A204.1 (cell line): ENCODE data around the gene SLC9A5.

Source experiments
- FAIRE-seq: peaks from 2 replicates; lab custom pipeline; 2012; peaks lifted over from hg19 to GRCh38; lab: Jason Lieb, UNC

The SLC9A5 gene, protein sequence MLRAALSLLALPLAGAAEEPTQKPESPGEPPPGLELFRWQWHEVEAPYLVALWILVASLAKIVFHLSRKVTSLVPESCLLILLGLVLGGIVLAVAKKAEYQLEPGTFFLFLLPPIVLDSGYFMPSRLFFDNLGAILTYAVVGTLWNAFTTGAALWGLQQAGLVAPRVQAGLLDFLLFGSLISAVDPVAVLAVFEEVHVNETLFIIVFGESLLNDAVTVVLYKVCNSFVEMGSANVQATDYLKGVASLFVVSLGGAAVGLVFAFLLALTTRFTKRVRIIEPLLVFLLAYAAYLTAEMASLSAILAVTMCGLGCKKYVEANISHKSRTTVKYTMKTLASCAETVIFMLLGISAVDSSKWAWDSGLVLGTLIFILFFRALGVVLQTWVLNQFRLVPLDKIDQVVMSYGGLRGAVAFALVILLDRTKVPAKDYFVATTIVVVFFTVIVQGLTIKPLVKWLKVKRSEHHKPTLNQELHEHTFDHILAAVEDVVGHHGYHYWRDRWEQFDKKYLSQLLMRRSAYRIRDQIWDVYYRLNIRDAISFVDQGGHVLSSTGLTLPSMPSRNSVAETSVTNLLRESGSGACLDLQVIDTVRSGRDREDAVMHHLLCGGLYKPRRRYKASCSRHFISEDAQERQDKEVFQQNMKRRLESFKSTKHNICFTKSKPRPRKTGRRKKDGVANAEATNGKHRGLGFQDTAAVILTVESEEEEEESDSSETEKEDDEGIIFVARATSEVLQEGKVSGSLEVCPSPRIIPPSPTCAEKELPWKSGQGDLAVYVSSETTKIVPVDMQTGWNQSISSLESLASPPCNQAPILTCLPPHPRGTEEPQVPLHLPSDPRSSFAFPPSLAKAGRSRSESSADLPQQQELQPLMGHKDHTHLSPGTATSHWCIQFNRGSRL

DNA sequence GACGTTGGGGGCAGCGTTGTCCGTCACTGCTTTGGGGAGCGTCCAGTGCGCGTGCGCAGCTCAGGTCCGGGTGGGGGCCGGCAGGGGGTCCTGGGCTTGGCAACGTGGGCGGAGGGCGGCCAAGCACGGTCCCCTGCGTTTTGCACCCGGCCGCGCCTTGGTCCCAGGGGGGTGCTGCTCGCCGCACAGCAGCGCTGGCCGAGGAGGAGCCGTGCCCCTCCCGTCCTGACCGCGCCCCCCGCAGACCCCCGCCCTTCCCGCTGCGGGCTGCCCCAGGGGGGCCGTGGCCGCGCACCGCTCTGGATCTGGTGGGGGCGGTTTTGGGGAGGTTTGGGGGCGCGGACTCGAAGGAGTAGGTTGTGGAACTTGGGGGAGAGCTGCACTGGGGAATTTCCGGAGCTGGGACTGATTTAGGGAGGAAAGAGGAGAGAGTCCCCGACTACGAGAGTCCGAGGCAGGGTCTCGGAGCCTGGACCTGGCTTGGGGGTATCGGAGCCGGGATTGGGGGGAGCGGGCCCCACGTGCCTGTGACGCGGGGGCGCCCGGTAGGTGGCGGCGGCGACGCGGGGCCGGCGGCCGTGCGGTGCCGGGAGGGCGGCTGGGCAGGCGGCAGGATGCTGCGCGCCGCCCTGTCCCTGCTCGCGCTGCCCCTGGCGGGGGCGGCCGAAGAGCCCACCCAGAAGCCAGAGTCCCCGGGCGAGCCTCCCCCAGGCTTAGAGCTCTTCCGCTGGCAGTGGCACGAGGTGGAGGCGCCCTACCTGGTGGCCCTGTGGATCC is at the start of gene SLC9A5:
SLC9A5 (plus strand) TSS at position 579 of the 777 bp plus-strand sequence; CDS start at position 615, 36 bp downstream.
- no peak for FAIRE-seq

DNA sequence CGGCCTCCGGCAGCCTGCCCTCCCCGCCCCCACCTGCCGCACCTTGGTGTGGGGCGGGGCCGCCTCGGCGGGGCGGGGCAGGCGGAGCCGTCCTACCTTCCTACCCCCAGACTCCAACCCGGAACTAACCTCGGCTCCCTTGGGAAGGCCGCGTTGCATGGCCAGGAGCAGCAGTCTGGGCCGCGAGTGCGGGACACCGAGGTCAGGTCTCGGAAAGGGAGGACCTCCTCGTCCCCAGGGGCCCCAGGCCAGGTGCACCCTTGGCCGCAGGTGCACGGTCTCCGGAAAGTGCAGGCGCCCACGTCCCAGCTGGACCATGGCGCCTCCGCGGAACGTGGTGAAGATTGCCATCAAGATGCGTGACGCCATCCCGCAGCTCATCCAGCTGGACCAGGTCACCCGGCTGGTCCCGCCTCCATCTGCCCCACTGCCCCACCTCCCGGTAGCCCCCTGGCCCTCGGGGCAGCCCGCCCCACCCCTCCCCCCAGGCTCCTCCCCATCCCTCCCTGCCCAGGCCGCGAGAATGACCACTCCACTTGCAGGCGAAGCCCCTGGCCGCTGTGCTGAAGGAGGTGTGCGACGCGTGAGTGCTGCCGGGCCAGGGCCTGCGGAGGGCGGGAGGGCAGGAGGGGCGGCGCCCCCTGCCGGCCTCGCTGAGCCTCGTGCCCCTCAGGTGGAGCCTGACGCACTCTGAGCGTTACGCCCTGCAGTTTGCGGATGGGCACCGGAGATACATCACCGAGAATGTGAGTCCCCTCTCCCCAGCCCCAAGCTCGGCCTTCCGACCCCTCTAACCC is 49.6 kb upstream of the SLC9A5 start, which contains the start of gene ELMO3:
ELMO3 (plus strand) TSS at position 121 of the 797 bp plus-strand sequence; CDS start at position 317, 196 bp downstream.
- FAIRE-seq = no peak

DNA sequence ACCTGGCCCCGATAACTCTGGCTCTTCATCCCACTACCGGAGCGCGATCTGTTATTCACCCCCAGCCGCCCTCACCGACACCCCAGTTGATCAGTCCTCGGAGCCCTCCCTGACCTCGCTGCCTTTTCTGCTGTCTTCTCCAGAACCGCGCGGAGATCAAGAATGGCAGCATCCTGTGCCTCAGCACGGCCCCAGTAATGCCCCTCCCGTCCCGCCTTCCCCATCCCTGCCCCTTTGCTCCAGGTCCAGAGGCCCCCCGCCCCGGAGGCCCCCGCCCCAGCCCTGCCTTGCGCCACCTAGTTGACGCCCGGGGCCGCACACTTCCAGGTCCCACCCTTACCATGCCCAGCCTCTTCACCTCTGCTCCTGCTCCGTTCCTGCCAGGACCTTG is 49.0 kb upstream of the SLC9A5 start:
- no peak for FAIRE-seq

DNA sequence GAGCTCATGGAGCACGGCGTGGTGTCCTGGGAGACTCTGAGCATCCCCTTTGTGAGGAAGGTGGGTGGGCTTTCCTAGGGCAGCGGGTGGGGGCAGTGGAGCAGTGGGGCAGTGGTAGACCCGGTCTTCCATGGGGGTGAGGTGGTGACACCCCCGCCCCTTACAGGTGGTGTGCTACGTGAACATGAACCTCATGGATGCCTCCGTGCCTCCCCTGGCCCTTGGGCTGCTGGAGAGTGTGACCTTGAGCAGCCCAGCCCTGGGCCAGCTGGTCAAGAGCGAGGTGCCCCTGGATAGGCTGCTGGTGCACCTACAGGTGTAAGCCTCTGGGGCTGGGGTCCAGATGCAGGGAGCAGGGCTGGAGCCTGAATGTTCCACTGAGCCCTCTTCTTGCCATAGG is 48.3 kb upstream of the SLC9A5 start:
- no peak for FAIRE-seq

DNA sequence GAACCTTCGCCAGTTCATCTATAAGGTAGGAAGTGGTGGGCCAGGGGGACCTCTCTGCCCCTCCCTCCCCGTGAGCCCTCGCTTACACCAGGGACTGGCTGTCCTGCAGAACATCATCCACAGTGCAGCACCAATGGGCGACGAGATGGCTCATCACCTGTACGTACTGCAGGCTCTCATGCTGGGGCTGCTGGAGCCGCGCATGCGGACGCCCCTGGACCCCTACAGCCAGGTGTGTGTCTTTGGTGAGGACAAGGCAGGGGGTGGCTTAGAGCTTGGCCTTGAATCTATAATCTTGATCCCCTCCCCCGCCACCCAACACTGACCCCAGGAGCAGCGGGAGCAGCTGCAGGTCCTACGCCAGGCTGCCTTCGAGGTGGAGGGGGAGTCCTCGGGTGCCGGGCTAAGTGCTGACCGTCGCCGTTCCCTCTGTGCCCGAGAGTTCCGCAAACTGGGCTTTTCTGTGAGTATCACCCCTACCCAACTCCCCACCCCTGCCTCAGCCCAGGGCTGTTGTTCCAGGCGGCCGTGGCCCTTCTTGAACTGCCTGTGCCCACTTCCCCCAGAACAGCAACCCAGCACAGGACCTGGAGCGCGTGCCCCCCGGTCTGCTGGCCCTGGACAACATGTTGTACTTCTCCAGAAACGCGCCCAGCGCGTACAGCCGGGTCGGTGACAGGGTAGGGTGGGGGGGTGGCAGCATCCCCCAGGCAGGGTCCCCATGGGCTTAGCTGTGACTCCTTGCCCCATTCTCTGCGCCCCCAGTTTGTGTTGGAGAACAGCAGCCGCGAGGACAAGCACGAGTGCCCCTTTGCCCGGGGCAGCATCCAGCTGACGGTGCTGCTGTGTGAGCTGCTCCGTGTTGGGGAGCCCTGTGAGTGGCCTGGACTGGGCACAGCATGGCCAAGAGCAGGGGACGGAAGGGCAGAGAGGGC is 47.1 kb upstream of the SLC9A5 start:
- FAIRE-seq = no peak

DNA sequence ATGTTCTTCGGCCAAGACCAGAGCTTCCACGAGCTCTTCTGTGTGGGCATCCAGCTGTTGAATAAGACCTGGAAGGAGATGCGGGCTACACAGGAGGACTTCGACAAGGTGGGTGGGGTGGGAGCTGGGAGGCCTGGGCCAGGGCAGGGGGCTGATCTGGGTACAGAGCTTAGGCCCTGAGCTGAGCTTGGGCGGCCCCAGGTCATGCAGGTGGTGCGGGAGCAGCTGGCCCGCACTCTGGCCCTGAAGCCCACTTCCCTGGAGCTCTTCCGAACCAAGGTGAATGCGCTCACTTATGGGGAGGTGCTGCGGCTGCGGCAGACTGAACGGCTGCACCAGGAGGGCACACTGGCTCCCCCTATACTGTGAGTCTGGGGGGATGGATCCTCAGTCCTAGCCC is 46.4 kb upstream of the SLC9A5 start:
- FAIRE-seq = no peak

DNA sequence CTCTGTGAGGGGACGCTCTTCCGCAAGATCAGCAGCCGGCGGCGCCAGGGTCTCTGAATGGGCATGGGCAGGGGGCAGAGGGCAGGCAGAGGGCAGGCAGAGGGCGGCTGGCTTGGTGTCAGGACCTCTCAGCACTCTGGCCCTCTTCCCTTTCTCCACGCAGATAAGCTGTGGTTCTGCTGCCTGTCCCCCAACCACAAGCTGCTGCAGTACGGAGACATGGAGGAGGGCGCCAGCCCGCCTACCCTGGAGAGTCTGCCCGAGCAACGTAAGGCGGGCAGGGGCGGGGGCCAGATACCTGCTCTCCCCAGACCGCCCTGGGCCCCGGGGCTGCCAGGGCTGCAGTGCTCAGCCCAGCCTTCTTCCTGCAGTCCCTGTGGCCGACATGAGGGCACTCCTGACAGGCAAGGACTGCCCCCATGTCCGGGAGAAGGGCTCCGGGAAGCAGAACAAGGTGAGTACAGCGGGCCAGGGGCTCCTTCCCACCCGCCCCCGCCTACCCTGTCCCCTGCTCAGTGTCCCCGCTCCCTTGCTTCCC is 45.8 kb upstream of the SLC9A5 start:
- FAIRE-seq = no peak

DNA sequence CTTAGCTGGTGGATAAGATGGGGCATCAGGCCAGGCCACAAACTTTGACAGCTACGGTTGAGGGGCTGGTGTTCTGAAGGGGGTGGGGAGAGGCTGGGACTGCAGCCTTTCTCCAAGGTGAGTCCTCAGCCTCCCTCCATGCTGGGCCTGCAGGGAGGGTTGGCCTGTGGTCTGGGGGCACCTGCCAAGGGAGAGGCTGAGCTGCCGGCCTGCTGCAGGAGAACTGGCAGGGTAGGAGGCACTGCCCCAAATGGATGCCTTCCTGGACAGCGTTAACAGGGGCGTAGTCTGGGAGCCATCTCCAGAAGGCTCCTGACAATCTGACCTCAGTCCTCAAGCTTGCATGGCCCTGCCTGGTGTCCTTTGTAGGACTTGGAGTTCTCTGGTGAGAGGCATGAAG is 44.7 kb upstream of the SLC9A5 start:
- FAIRE-seq = no peak

DNA sequence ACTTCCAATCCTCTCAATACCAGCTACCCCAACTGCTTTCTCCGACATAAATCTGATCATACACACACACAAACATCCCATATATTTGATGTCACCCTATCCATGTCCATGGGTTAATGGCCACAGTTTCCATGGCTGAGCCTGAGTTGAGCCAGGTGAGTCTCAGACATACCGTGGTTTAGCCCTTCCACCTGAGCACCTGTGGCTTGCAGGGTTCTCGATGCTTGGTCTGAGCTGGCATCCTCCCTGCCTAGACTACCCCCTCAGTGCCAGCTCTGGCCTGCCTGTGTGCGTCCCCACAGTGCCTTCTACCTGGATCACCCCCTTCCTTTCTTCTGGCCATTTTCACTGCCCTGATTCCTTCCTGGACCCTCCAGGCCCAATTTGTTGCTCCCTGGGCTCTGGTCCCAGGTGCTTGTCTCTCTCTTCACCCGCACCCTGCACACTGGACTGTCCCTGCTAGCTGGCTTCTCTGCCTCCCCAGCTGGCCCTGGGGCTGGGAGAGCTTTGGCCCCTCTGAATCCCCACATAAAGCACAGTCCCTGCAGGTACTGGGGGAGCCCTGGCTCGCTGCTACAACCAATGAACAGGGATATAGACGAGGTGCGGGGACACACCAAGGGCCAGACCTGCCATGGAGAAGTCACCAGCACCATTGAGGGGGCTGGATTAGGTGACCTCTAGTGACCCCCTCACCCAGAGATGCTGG is 42.5 kb upstream of the SLC9A5 start:
- FAIRE-seq = no peak

DNA sequence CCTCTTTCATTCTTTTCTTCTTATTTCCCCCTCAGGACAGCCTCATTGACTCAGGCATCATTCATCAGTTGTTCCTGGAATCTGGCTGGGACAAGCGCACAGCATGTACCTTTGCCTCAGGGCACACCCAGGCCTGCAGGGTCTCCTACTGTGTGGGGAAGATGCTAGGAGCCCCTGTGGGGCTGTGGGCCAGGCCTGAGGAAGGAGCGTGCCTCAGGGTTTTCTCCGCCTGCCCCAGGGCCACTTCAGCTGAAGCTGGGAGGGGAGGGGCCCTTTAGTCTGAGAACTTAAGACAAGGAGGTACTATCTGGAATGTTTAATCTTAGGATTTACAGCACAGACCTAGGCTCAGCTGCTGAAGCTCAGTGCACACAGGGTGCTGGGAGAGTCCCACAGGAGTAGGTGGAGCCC is 41.9 kb upstream of the SLC9A5 start:
- no peak for FAIRE-seq

DNA sequence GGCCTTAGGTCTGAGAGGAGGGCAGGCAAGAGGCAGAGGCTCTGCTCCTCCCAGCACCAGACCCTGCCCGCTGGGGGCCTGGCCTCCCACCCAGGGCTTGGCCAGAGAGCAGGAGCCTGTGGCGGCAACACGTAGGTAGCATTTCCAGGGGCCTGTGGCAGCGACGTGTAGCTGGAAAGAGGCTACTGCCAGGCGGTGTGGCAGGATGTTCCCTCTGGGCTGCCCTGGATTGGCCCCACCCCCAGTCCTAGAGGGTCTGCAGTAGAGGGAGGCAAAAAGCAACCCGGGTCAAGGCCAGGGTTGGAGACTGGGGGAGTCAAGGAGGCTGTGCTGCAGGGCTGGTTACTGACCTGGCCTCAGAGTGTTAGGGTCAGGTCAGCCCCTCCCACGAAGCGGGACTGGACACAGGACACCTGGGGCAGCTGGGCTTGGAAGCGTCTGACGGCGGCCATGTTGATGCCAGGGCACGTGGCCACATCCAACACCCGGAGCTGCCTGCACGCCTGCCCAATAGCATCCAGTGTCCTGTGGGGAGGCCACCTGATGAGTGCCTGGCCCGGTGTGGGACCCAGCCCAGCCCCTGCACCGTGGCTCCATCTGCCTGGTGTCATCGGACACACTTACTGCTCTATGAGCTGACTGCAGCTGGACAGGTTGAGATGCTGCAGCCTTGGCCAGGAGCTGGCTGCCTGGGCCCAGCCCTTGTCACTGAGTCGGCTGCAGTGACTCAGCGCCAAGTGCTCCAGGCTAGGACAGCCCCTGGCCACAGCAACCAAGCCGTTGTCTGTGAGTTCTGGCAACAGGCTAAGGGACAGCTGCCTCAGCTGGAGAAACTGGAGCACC is 41.3 kb upstream of the SLC9A5 start:
- no peak for FAIRE-seq

DNA sequence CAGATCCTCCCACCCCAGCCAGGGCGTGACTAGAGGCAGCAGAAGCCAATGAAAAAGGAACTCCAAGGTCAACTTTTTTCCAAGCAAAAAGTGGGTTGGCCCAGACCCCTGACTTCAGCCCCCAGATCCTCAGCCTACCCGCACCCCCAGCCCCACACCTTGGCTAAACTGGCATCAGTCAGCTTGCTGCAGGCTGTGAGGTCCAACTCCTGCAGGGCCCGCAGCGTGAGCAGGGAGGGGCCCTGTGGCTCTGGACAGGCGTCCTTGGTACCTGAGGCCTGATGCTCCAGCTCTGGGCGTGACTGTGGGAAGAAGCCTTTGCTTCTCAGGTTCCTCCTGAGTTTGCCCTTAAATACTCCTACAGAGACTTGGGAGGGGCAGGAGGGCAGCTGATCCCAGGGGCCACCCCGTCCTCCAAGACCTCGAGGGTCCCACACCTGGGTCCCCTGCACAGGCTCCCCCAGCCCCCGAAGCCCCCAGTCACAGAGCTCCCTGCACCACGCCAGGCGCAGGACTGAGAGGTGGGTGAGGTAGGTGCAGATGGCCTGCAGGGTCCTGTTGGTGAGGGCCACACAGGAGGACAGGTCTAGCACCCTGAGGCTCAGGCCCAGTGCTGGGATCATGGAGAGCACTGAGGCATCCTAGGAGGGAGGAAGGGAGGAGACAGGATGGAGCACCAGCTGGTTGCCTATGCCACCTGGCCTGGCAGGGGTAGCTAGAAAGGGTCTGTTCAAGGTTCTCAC is 40.5 kb upstream of the SLC9A5 start:
- no peak for FAIRE-seq

DNA sequence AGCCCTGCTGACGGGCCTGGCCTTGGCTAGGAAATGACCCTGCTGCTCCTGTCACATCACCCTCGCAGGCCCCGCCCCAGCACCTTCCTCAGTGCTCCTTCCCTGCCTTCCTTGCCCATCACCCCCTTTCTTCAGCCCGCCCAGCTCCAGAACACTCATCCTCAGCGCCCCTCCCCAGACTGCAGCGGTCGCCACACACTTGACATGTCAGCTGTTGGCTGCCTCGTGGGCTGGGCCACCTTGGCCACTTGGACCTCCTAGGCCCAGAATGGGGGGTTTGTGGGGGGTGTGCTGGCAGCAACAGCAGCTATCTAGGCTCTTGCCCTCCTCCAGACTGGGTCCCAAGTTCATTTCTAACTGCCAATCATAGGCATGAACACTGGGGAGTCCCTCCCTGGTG is 39.2 kb upstream of the SLC9A5 start:
- FAIRE-seq = no peak

DNA sequence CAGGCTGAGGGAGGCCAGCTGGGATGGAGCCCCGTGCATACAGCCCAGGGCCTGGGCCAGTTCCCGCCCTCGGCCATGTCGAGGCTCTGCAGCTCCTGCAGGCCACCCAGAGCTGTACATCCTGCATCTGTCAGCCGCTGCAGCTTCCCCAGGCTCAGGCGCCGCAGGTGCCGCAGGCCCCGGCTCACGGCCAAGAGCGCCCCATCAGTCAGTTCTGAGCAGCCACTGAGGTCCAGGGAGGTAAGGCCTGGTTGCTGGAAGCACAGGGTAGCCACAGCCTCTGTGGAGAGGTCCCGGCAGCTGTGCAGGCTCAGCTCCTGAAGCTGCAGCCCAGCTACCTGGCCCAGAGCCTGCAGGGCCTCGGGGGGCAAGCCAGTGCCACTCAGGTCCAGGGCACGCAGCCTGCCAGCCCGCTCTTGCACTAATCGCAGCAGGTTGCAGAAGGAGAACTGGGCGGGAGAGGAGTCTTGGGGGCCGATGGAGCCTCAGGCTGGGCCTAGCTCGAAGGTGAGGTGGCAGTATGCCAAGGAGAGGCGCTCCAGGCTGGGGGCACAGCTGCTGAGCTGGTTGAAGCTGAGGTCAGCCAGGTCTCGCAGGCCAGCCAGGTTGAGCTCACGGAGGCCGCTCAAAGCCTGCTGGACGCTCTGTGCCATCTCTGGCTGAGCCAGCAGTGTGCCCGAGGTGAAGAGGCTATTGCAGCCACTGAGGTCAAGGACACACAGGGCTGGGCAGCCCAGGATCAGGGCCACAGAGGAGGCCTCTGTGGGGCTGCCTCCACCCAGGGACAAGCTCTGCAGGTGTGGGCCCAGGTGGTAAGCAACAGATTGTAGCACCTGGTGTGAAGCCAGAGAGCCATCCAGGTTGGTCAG is 38.5 kb upstream of the SLC9A5 start:
- FAIRE-seq = no peak

DNA sequence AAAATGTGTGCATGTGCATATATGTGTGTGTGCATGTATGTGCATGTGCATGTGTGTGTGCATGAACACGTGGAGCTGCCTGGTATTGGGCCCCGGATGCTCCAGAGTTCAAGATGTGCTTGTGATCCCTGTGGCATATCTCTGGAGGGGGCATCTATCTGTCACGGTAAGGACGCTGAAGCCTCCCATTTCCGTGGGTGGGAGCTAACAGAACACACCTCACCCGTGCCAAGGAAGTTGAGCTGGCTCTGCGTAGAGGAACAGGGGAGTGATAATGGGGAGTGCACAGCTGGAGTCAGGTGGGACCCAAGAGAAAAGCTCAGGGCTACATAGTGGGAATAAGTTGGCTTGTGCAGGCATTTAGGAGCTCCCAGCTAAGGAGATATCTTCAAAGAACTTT is 37.1 kb upstream of the SLC9A5 start:
- FAIRE-seq = no peak

DNA sequence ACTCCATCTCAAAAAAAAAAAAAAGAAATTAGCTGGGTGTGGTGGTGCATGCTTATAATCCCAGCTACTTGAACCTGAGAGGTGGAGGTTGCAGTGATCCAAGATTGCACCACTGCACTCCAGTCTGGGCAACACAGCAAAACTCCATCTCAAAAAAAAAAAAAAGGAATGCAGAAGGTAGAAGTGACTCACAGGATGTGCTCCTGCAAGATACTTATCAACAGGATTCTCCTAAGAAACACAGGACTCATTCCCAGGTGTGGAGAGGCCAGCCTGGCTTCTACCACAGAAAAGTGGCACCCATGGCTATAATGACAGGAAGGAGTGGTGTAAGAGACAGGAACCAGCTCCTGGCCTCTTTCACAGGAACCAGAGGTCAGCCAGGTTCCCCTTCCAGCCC is 36.0 kb upstream of the SLC9A5 start:
- no peak for FAIRE-seq
